ENCODE results near the gene OLIG1.

Gene OLIG1

GRCh38 chr21:33022828-33023573, 46.9 kb upstream of the OLIG1 start:
- no peak overlapping the region for H3K4me3 ChIP-seq (ENCODE audit: low read depth, low read length)
- no peak for TF ChIP-seq CTCF (IDR thresholded peaks at IDR 0.05; ENCODE audit: insufficient read depth, low read length, missing control alignments)
- CTCF ChIA-PET = no interaction called here
- POLR2A ChIA-PET = no interaction called here
- no peak for DNase-seq (ENCODE audit: low read depth, low spot score)

DNA sequence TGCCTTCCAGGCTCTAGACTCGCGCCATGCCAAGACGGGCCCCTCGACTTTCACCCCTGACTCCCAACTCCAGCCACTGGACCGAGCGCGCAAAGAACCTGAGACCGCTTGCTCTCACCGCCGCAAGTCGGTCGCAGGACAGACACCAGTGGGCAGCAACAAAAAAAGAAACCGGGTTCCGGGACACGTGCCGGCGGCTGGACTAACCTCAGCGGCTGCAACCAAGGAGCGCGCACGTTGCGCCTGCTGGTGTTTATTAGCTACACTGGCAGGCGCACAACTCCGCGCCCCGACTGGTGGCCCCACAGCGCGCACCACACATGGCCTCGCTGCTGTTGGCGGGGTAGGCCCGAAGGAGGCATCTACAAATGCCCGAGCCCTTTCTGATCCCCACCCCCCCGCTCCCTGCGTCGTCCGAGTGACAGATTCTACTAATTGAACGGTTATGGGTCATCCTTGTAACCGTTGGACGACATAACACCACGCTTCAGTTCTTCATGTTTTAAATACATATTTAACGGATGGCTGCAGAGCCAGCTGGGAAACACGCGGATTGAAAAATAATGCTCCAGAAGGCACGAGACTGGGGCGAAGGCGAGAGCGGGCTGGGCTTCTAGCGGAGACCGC, 46.3 kb upstream of the OLIG1 start:
- no peak overlapping the region for H3K4me3 ChIP-seq (ENCODE audit: low read depth, low read length)
- ChIA-PET POLR2A (no interaction called here), CTCF (no interaction called here)
- DNase-seq (ENCODE audit: low read depth, low spot score) = no peak
- TF ChIP-seq CTCF (IDR thresholded peaks at IDR 0.05; ENCODE audit: insufficient read depth, low read length, missing control alignments) = no peak

DNA sequence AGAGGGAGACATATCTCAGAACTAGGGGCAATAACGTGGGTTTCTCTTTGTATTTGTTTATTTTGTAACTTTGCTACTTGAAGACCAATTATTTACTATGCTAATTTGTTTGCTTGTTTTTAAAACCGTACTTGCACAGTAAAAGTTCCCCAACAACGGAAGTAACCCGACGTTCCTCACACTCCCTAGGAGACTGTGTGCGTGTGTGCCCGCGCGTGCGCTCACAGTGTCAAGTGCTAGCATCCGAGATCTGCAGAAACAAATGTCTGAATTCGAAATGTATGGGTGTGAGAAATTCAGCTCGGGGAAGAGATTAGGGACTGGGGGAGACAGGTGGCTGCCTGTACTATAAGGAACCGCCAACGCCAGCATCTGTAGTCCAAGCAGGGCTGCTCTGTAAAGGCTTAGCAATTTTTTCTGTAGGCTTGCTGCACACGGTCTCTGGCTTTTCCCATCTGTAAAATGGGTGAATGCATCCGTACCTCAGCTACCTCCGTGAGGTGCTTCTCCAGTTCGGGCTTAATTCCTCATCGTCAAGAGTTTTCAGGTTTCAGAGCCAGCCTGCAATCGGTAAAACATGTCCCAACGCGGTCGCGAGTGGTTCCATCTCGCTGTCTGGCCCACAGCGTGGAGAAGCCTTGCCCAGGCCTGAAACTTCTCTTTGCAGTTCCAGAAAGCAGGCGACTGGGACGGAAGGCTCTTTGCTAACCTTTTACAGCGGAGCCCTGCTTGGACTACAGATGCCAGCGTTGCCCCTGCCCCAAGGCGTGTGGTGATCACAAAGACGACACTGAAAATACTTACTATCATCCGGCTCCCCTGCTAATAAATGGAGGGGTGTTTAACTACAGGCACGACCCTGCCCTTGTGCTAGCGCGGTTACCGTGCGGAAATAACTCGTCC, 45.5 kb upstream of the OLIG1 start:
- TF ChIP-seq CTCF (IDR thresholded peaks at IDR 0.05; ENCODE audit: insufficient read depth, low read length, missing control alignments) = no peak
- CTCF ChIA-PET = no interaction called here
- no peak overlapping the region for H3K4me3 ChIP-seq (ENCODE audit: low read depth, low read length)
- no peak for DNase-seq (ENCODE audit: low read depth, low spot score)
- POLR2A ChIA-PET = no interaction called here

GRCh38 chr21:33025106-33025488, 44.8 kb upstream of the OLIG1 start:
- H3K4me3 ChIP-seq (ENCODE audit: low read depth, low read length) = no peak overlapping the region
- no peak for DNase-seq (ENCODE audit: low read depth, low spot score)
- POLR2A ChIA-PET = no interaction called here
- no peak for TF ChIP-seq CTCF (IDR thresholded peaks at IDR 0.05; ENCODE audit: insufficient read depth, low read length, missing control alignments)
- CTCF ChIA-PET = no interaction called here

DNA sequence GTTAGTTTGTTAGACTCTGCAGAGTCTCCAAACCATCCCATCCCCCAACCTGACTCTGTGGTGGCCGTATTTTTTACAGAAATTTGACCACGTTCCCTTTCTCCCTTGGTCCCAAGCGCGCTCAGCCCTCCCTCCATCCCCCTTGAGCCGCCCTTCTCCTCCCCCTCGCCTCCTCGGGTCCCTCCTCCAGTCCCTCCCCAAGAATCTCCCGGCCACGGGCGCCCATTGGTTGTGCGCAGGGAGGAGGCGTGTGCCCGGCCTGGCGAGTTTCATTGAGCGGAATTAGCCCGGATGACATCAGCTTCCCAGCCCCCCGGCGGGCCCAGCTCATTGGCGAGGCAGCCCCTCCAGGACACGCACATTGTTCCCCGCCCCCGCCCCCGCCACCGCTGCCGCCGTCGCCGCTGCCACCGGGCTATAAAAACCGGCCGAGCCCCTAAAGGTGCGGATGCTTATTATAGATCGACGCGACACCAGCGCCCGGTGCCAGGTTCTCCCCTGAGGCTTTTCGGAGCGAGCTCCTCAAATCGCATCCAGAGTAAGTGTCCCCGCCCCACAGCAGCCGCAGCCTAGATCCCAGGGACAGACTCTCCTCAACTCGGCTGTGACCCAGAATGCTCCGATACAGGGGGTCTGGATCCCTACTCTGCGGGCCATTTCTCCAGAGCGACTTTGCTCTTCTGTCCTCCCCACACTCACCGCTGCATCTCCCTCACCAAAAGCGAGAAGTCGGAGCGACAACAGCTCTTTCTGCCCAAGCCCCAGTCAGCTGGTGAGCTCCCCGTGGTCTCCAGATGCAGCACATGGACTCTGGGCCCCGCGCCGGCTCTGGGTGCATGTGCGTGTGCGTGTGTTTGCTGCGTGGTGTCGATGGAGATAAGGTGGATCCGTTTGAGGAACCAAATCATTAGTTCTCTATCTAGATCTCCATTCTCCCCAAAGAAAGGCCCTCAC, 44.2 kb upstream of the OLIG1 start, which contains the start of gene OLIG2:
Gene OLIG2, plus strand, starts transcription at position 447 of the 954 bp plus-strand sequence. CDS start 928 bp downstream, outside the sequence.
- no peak for DNase-seq (ENCODE audit: low read depth, low spot score)
- ChIA-PET CTCF (no interaction called here), POLR2A (no interaction called here)
- no peak within 1 kb of the TSS for H3K4me3 ChIP-seq (ENCODE audit: low read depth, low read length)
- TF ChIP-seq CTCF (IDR thresholded peaks at IDR 0.05; ENCODE audit: insufficient read depth, low read length, missing control alignments) = no peak

All from AG04449 (cell line).